ENCODE measurements around the gene TTC4. TPM values are rescaled to one million over a fixed set of nuclear protein-coding genes. Genes with fewer than 3 reads are reported as not detected.

The TTC4 gene
- total RNA-seq, 1 donor: 27.9 TPM

GRCh38 chr1:54694771-54695170 is 20.9 kb upstream of the TTC4 start:
- no peak for DNase-seq (ENCODE audit: insufficient read length, low spot score, missing footprints)
- no peak for TF ChIP-seq CTCF (IDR thresholded peaks at IDR 0.05; ENCODE audit: extremely low read depth, low read depth, low read length)
- H3K27ac ChIP-seq (ENCODE audit: low read depth, low read length): no peak overlapping the region
- H3K27me3 ChIP-seq (ENCODE audit: insufficient read depth, low read length): peaks cover 10% of the 10 kb centered on the region
- H3K9me3 ChIP-seq (ENCODE audit: low read depth, low read length): no peaks in the 10 kb centered on the region
- H3K79me2 ChIP-seq (ENCODE audit: insufficient read depth, low read length): no peaks in the 10 kb centered on the region
- no peaks in the 10 kb centered on the region for H3K36me3 ChIP-seq (ENCODE audit: insufficient read depth, low read length)
- no peak overlapping the region for H3K4me3 ChIP-seq (ENCODE audit: insufficient read depth, low read length)
- H3K4me1 ChIP-seq (ENCODE audit: insufficient read depth, low read length): no peaks in the 10 kb centered on the region
- no peaks in the 10 kb centered on the region for H4K20me1 ChIP-seq (ENCODE audit: insufficient read depth, low read length)
- H2AFZ ChIP-seq (ENCODE audit: low read length): no peak overlapping the region
- H3K4me2 ChIP-seq (ENCODE audit: insufficient read depth, low read length): no peak overlapping the region

GRCh38 chr1:54695221-54695620 is 20.4 kb upstream of the TTC4 start:
- Histone ChIP-seq H3K36me3 (ENCODE audit: insufficient read depth, low read length) (no peaks in the 10 kb centered on the region), H3K4me3 (ENCODE audit: insufficient read depth, low read length) (no peak overlapping the region), H3K4me2 (ENCODE audit: insufficient read depth, low read length) (no peak overlapping the region), H3K27ac (ENCODE audit: low read depth, low read length) (no peak overlapping the region), H3K79me2 (ENCODE audit: insufficient read depth, low read length) (no peaks in the 10 kb centered on the region), H3K9me3 (ENCODE audit: low read depth, low read length) (no peaks in the 10 kb centered on the region), H4K20me1 (ENCODE audit: insufficient read depth, low read length) (no peaks in the 10 kb centered on the region), H2AFZ (ENCODE audit: low read length) (no peak overlapping the region), H3K4me1 (ENCODE audit: insufficient read depth, low read length) (no peaks in the 10 kb centered on the region), H3K27me3 (ENCODE audit: insufficient read depth, low read length) (peaks cover 10% of the 10 kb centered on the region)
- TF ChIP-seq CTCF (IDR thresholded peaks at IDR 0.05; ENCODE audit: extremely low read depth, low read depth, low read length): no peak
- DNase-seq (ENCODE audit: insufficient read length, low spot score, missing footprints): no peak

GRCh38 chr1:54695764-54696163 is 19.9 kb upstream of the TTC4 start:
- DNase-seq (ENCODE audit: insufficient read length, low spot score, missing footprints): no peak
- Histone ChIP-seq H3K79me2 (ENCODE audit: insufficient read depth, low read length) (no peaks in the 10 kb centered on the region), H3K27me3 (ENCODE audit: insufficient read depth, low read length) (peaks cover 9% of the 10 kb centered on the region), H3K36me3 (ENCODE audit: insufficient read depth, low read length) (no peaks in the 10 kb centered on the region), H3K4me2 (ENCODE audit: insufficient read depth, low read length) (no peak overlapping the region), H3K27ac (ENCODE audit: low read depth, low read length) (no peak overlapping the region), H4K20me1 (ENCODE audit: insufficient read depth, low read length) (no peaks in the 10 kb centered on the region), H3K9me3 (ENCODE audit: low read depth, low read length) (no peaks in the 10 kb centered on the region), H3K4me3 (ENCODE audit: insufficient read depth, low read length) (no peak overlapping the region), H2AFZ (ENCODE audit: low read length) (no peak overlapping the region), H3K4me1 (ENCODE audit: insufficient read depth, low read length) (no peaks in the 10 kb centered on the region)
- no peak for TF ChIP-seq CTCF (IDR thresholded peaks at IDR 0.05; ENCODE audit: extremely low read depth, low read depth, low read length)

GRCh38 chr1:54696262-54696661 is 19.4 kb upstream of the TTC4 start:
- DNase-seq (ENCODE audit: insufficient read length, low spot score, missing footprints): no peak
- Histone ChIP-seq H3K27me3 (ENCODE audit: insufficient read depth, low read length) (peaks cover 5% of the 10 kb centered on the region), H3K4me2 (ENCODE audit: insufficient read depth, low read length) (no peak overlapping the region), H2AFZ (ENCODE audit: low read length) (no peak overlapping the region), H3K4me3 (ENCODE audit: insufficient read depth, low read length) (no peak overlapping the region), H3K79me2 (ENCODE audit: insufficient read depth, low read length) (no peaks in the 10 kb centered on the region), H4K20me1 (ENCODE audit: insufficient read depth, low read length) (no peaks in the 10 kb centered on the region), H3K9me3 (ENCODE audit: low read depth, low read length) (no peaks in the 10 kb centered on the region), H3K4me1 (ENCODE audit: insufficient read depth, low read length) (no peaks in the 10 kb centered on the region), H3K36me3 (ENCODE audit: insufficient read depth, low read length) (no peaks in the 10 kb centered on the region), H3K27ac (ENCODE audit: low read depth, low read length) (no peak overlapping the region)
- no peak for TF ChIP-seq CTCF (IDR thresholded peaks at IDR 0.05; ENCODE audit: extremely low read depth, low read depth, low read length)
